IPS-15b (cell line): ENCODE measurements around the gene B3GNT2.

Experiments
- H3K27me3 ChIP-seq: one replicate; pipeline ENCODE4 v1.6.1; 2013; ENCODE audit warnings: low read length; ENCODE audit not compliant: control insufficient read depth, insufficient read depth
- H3K36me3 ChIP-seq: one replicate; pipeline ENCODE4 v1.6.1; 2013; ENCODE audit warnings: low read length; ENCODE audit not compliant: control insufficient read depth, insufficient read depth
- H3K4me1 ChIP-seq: one replicate; pipeline ENCODE4 v1.6.1; 2013; ENCODE audit warnings: mild to moderate bottlenecking, low read length; ENCODE audit not compliant: control insufficient read depth, insufficient read depth
- H3K4me3 ChIP-seq: one replicate; pipeline ENCODE4 v1.5.1; 2013; ENCODE audit warnings: low read depth, low read length
- H3K9ac ChIP-seq: one replicate; pipeline ENCODE4 v1.6.1; 2013; ENCODE audit warnings: low read depth, mild to moderate bottlenecking, low read length
- H3K9me3 ChIP-seq: one replicate; pipeline ENCODE4 v1.6.1; 2013; ENCODE audit warnings: mild to moderate bottlenecking, low read length; ENCODE audit not compliant: control insufficient read depth, insufficient read depth

B3GNT2 gene

GRCh38 chr2:62200291-62200841 lies 4.5 kb downstream of the B3GNT2 start:
- Histone ChIP-seq H3K36me3 (no peaks in the 10 kb centered on the region), H3K9me3 (no peaks in the 10 kb centered on the region), H3K9ac (no peak overlapping the region), H3K4me3 (no peak overlapping the region), H3K4me1 (peaks cover 20% of the 10 kb centered on the region), H3K27me3 (no peaks in the 10 kb centered on the region)

- no peak overlapping the region for H3K4me3 ChIP-seq
- peaks cover 20% of the 10 kb centered on the region for H3K4me1 ChIP-seq
- H3K9me3 ChIP-seq: no peaks in the 10 kb centered on the region
- no peaks in the 10 kb centered on the region for H3K27me3 ChIP-seq
- H3K9ac ChIP-seq: no peak overlapping the region
- H3K36me3 ChIP-seq: no peaks in the 10 kb centered on the region
These were observed 5.0 kb downstream of the B3GNT2 start for GRCh38 chr2:62200868-62201267.

GRCh38 chr2:62201307-62201706 lies 5.4 kb downstream of the B3GNT2 start:
- Histone ChIP-seq H3K9ac (no peak overlapping the region), H3K9me3 (no peaks in the 10 kb centered on the region), H3K36me3 (no peaks in the 10 kb centered on the region), H3K27me3 (no peaks in the 10 kb centered on the region), H3K4me1 (peaks cover 20% of the 10 kb centered on the region), H3K4me3 (no peak overlapping the region)

- Histone ChIP-seq H3K4me3 (no peak overlapping the region), H3K9ac (no peak overlapping the region), H3K36me3 (no peaks in the 10 kb centered on the region), H3K27me3 (no peaks in the 10 kb centered on the region), H3K4me1 (peaks cover 20% of the 10 kb centered on the region), H3K9me3 (no peaks in the 10 kb centered on the region)
These were observed 6.3 kb downstream of the B3GNT2 start for GRCh38 chr2:62202019-62202722.

DNA sequence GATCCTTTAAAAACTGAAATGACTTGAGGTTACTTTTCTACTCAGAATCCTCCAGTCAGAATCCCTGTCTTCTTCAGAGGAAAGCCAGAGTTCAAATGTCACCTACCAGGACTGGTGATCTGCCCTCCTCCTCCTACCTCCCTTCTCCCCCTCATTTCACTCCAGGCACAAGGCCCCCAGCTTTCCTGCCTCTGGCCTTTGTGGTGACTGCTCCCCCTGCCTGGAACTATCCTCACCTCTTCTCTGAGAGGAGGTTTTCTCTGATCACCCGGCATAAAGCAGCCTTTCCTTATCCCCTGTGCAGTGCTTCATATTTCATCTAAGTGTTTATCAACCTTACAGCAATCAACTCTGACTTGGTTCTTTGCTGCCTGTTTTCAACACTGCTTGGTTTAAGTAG lies 6.8 kb downstream of the B3GNT2 start:
- H3K4me3 ChIP-seq: no peak overlapping the region
- H3K9ac ChIP-seq: no peak overlapping the region
- H3K4me1 ChIP-seq: peaks cover 20% of the 10 kb centered on the region
- no peaks in the 10 kb centered on the region for H3K27me3 ChIP-seq
- no peaks in the 10 kb centered on the region for H3K36me3 ChIP-seq
- H3K9me3 ChIP-seq: no peaks in the 10 kb centered on the region

DNA sequence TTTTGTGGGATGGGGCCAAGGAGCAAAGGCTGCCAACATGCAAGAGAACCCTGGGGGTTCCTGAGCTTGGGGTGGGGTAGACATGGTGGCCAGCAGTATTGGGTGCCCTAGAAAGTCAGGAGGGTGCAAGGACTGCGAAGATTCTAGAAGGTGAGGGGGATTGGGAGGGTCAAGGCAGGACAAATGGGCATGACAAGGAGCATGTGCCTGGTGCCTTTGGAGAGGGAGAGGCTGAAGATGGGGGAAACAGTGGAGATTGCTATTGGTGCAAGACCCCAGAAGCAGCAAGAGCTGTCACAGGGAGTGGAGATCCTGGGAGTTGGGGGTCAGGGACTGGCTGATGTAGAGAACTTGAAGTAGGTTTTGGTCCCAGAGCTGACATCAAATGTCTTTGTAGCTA lies 7.5 kb downstream of the B3GNT2 start:
- Histone ChIP-seq H3K36me3 (no peaks in the 10 kb centered on the region), H3K27me3 (no peaks in the 10 kb centered on the region), H3K9ac (no peak overlapping the region), H3K9me3 (no peaks in the 10 kb centered on the region), H3K4me1 (peaks cover 15% of the 10 kb centered on the region), H3K4me3 (no peak overlapping the region)

- Histone ChIP-seq H3K4me1 (peaks cover 19% of the 10 kb centered on the region), H3K9ac (no peak overlapping the region), H3K36me3 (no peaks in the 10 kb centered on the region), H3K4me3 (no peak overlapping the region), H3K9me3 (no peaks in the 10 kb centered on the region), H3K27me3 (no peaks in the 10 kb centered on the region)
These were observed 9.1 kb downstream of the B3GNT2 start for GRCh38 chr2:62204998-62205496.

DNA sequence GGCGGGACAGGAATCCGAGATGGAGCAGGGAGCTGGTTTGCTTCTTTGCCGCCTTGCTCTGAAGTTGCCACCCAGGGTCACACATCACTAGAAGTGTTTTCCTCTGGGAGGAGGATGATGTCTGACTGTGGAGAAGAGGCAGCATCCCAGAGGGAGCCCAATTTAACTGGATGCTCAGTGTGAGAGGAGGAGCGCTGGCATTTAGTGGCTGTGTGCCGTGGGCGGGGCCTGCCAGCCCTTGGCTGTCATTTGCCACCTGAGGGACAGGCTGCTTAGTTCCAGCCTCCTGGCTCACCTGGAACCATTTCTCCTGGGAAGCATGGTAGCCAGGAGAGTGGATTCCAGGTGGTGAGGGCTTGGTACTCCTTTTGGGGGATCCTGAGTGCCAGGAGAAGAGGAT lies 9.6 kb downstream of the B3GNT2 start:
- Histone ChIP-seq H3K27me3 (no peaks in the 10 kb centered on the region), H3K4me1 (peaks cover 18% of the 10 kb centered on the region), H3K9me3 (no peaks in the 10 kb centered on the region), H3K36me3 (no peaks in the 10 kb centered on the region), H3K4me3 (no peak overlapping the region), H3K9ac (no peak overlapping the region)

- Histone ChIP-seq H3K4me3 (no peak overlapping the region), H3K9ac (no peak overlapping the region)
These were observed 10.1 kb downstream of the B3GNT2 start for GRCh38 chr2:62206024-62206423.

DNA sequence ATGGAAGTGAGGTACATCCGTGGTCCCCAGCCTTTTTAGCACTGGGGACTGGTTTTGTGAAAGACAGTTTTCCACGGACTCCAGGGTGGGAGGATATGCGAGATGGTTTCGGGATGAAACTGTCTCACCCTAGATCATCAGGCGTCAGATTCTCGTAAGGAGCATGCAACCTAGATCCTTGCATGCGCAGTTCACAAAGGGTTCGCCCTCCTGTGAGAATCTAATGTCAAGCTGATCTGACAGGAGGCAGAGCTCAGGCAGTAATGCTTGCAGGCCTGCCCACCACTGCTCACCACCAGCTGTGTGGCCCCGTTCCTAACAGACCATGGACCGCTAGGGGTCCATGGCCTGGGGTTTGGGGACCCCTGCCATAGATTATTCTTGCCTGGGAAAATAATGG lies 11.6 kb downstream of the B3GNT2 start:
- H3K27me3 ChIP-seq: no peaks in the 10 kb centered on the region
- peaks cover 14% of the 10 kb centered on the region for H3K4me1 ChIP-seq
- H3K36me3 ChIP-seq: no peaks in the 10 kb centered on the region
- H3K9me3 ChIP-seq: no peaks in the 10 kb centered on the region
- no peak overlapping the region for H3K9ac ChIP-seq
- no peak overlapping the region for H3K4me3 ChIP-seq

More at GRCh38 chr2:62206024-62206423, 10.1 kb downstream of the B3GNT2 start:
- H3K27me3 ChIP-seq: no peaks in the 10 kb centered on the region
- H3K4me1 ChIP-seq: peaks cover 16% of the 10 kb centered on the region
- H3K9me3 ChIP-seq: no peaks in the 10 kb centered on the region
- no peaks in the 10 kb centered on the region for H3K36me3 ChIP-seq

DNA sequence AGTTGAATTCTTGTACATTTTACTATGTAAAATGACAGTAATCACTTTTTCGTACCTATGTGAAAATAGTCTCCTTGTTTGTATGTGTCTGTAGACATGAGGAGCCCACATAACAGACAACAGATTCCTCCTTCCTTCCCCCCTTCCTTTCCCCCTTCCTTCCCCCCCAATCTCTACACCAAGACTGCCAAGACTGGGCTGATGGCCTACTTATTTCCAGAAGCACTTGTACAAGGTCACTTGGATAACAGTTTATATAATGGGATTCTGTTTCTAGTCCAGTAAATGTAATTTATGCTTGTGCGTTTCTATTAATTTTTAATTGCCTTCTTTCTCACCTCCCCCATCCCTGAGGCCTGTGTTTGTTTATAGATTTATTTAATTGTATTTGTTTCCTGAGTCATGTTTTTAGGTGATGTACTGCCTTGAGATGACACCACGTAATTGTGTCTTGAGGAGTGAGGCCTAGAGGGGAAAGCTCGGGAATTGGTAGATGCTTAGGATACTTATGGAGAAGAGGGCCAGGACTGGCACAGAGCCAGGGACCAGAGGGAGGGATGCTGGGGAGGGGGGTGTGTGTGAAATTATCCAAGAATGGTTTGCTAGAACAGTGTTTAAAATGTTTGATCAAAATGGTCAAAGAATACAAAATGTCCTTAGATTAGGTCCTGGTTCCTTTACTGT lies 12.3 kb downstream of the B3GNT2 start:
- no peaks in the 10 kb centered on the region for H3K36me3 ChIP-seq
- H3K27me3 ChIP-seq: no peaks in the 10 kb centered on the region
- peaks cover 14% of the 10 kb centered on the region for H3K4me1 ChIP-seq
- no peaks in the 10 kb centered on the region for H3K9me3 ChIP-seq
- H3K4me3 ChIP-seq: no peak overlapping the region
- H3K9ac ChIP-seq: no peak overlapping the region

- Histone ChIP-seq H3K4me3 (no peak overlapping the region), H3K27me3 (no peaks in the 10 kb centered on the region), H3K36me3 (no peaks in the 10 kb centered on the region), H3K9me3 (no peaks in the 10 kb centered on the region), H3K4me1 (peaks cover 14% of the 10 kb centered on the region), H3K9ac (no peak overlapping the region)
These were observed 12.8 kb downstream of the B3GNT2 start for GRCh38 chr2:62208758-62209114.
